ENCODE data around the gene XAGE3. TPM values are rescaled to one million over a fixed set of nuclear protein-coding genes. Genes with fewer than 3 reads are reported as not detected.
"Not testable (repeated sequence)": the region's sequence is repeated elsewhere in the genome, so short reads cannot be mapped to it uniquely, and the experiment has no call there.

The XAGE3 gene
- total RNA-seq (ENCODE audit: unreplicated experiment) = not detected
- long read RNA-seq = 0 reads

- no peak within 1 kb of the TSS for H3K27ac Mint-ChIP-seq (ENCODE audit: unreplicated experiment)
- H3K4me1 Mint-ChIP-seq (ENCODE audit: unreplicated experiment) = no peaks in the 10 kb centered on the region
- no peak for TF ChIP-seq CTCF (IDR thresholded peaks at IDR 0.05; ENCODE audit: unreplicated experiment)
- no peak for DNase-seq (ENCODE audit: low spot score)
- no peak within 1 kb of the TSS for H3K4me3 Mint-ChIP-seq (ENCODE audit: unreplicated experiment)
- no peaks in the 10 kb centered on the region for H3K9me3 Mint-ChIP-seq (ENCODE audit: unreplicated experiment)
- H3K36me3 Mint-ChIP-seq (ENCODE audit: low read depth, unreplicated experiment) = no peaks in the 10 kb centered on the region
- peaks cover 2% of the 10 kb centered on the region for H3K27me3 Mint-ChIP-seq (ENCODE audit: unreplicated experiment)
These were observed at the start of gene XAGE3 for GRCh38 chrX:52867610-52868348. XAGE3 (minus strand) TSS chrX:52868083; CDS start chrX:52867133, 950 bp downstream.

- not testable (repeated sequence) for DNase-seq (ENCODE audit: low spot score); H3K36me3 Mint-ChIP-seq (ENCODE audit: low read depth, unreplicated experiment); H3K9me3 Mint-ChIP-seq (ENCODE audit: unreplicated experiment)
These were observed 46.8 kb upstream of the XAGE3 start for GRCh38 chrX:52914704-52915103.

GRCh38 chrX:52913681-52914080 lies 45.8 kb upstream of the XAGE3 start:
- not testable (repeated sequence) for H3K27me3 Mint-ChIP-seq (ENCODE audit: unreplicated experiment); H3K4me3 Mint-ChIP-seq (ENCODE audit: unreplicated experiment); H3K36me3 Mint-ChIP-seq (ENCODE audit: low read depth, unreplicated experiment); H3K27ac Mint-ChIP-seq (ENCODE audit: unreplicated experiment); DNase-seq (ENCODE audit: low spot score); H3K9me3 Mint-ChIP-seq (ENCODE audit: unreplicated experiment); H3K4me1 Mint-ChIP-seq (ENCODE audit: unreplicated experiment)

More at GRCh38 chrX:52914704-52915103, 46.8 kb upstream of the XAGE3 start:
- H3K4me1 Mint-ChIP-seq (ENCODE audit: unreplicated experiment); H3K27me3 Mint-ChIP-seq (ENCODE audit: unreplicated experiment); H3K27ac Mint-ChIP-seq (ENCODE audit: unreplicated experiment); H3K4me3 Mint-ChIP-seq (ENCODE audit: unreplicated experiment): not testable (repeated sequence)

- H3K9me3 Mint-ChIP-seq (ENCODE audit: unreplicated experiment); H3K4me3 Mint-ChIP-seq (ENCODE audit: unreplicated experiment); H3K4me1 Mint-ChIP-seq (ENCODE audit: unreplicated experiment); DNase-seq (ENCODE audit: low spot score); H3K27me3 Mint-ChIP-seq (ENCODE audit: unreplicated experiment); H3K27ac Mint-ChIP-seq (ENCODE audit: unreplicated experiment); H3K36me3 Mint-ChIP-seq (ENCODE audit: low read depth, unreplicated experiment): not testable (repeated sequence)
These were observed 41.6 kb upstream of the XAGE3 start for GRCh38 chrX:52909313-52909969.

- DNase-seq (ENCODE audit: low spot score); H3K27ac Mint-ChIP-seq (ENCODE audit: unreplicated experiment); H3K36me3 Mint-ChIP-seq (ENCODE audit: low read depth, unreplicated experiment): not testable (repeated sequence)
These were observed 40.0 kb upstream of the XAGE3 start for GRCh38 chrX:52907900-52908299.

GRCh38 chrX:52907137-52907536 lies 39.3 kb upstream of the XAGE3 start:
- not testable (repeated sequence) for H3K27ac Mint-ChIP-seq (ENCODE audit: unreplicated experiment); H3K27me3 Mint-ChIP-seq (ENCODE audit: unreplicated experiment); H3K9me3 Mint-ChIP-seq (ENCODE audit: unreplicated experiment); H3K4me1 Mint-ChIP-seq (ENCODE audit: unreplicated experiment); H3K4me3 Mint-ChIP-seq (ENCODE audit: unreplicated experiment); H3K36me3 Mint-ChIP-seq (ENCODE audit: low read depth, unreplicated experiment); DNase-seq (ENCODE audit: low spot score)

More at GRCh38 chrX:52907900-52908299, 40.0 kb upstream of the XAGE3 start:
- not testable (repeated sequence) for H3K9me3 Mint-ChIP-seq (ENCODE audit: unreplicated experiment); H3K27me3 Mint-ChIP-seq (ENCODE audit: unreplicated experiment); H3K4me1 Mint-ChIP-seq (ENCODE audit: unreplicated experiment); H3K4me3 Mint-ChIP-seq (ENCODE audit: unreplicated experiment)

- DNase-seq (ENCODE audit: low spot score); H3K4me1 Mint-ChIP-seq (ENCODE audit: unreplicated experiment); H3K27me3 Mint-ChIP-seq (ENCODE audit: unreplicated experiment); H3K36me3 Mint-ChIP-seq (ENCODE audit: low read depth, unreplicated experiment); H3K9me3 Mint-ChIP-seq (ENCODE audit: unreplicated experiment); H3K4me3 Mint-ChIP-seq (ENCODE audit: unreplicated experiment); H3K27ac Mint-ChIP-seq (ENCODE audit: unreplicated experiment): not testable (repeated sequence)
These were observed 38.2 kb upstream of the XAGE3 start for GRCh38 chrX:52906072-52906471.

GRCh38 chrX:52905531-52905930 lies 37.6 kb upstream of the XAGE3 start:
- not testable (repeated sequence) for H3K27me3 Mint-ChIP-seq (ENCODE audit: unreplicated experiment); H3K4me3 Mint-ChIP-seq (ENCODE audit: unreplicated experiment); H3K9me3 Mint-ChIP-seq (ENCODE audit: unreplicated experiment); H3K36me3 Mint-ChIP-seq (ENCODE audit: low read depth, unreplicated experiment); H3K27ac Mint-ChIP-seq (ENCODE audit: unreplicated experiment); H3K4me1 Mint-ChIP-seq (ENCODE audit: unreplicated experiment); DNase-seq (ENCODE audit: low spot score)

GRCh38 chrX:52896855-52897709 lies 29.2 kb upstream of the XAGE3 start, which contains the start of gene FAM156B:
FAM156B (plus strand) TSS chrX:52897330; CDS start chrX:52907226, 9,896 bp downstream.
- H3K36me3 Mint-ChIP-seq (ENCODE audit: low read depth, unreplicated experiment); H3K4me1 Mint-ChIP-seq (ENCODE audit: unreplicated experiment); H3K27me3 Mint-ChIP-seq (ENCODE audit: unreplicated experiment); H3K4me3 Mint-ChIP-seq (ENCODE audit: unreplicated experiment); H3K9me3 Mint-ChIP-seq (ENCODE audit: unreplicated experiment); H3K27ac Mint-ChIP-seq (ENCODE audit: unreplicated experiment); DNase-seq (ENCODE audit: low spot score): not testable (repeated sequence)

GRCh38 chrX:52896438-52896837 lies 28.6 kb upstream of the XAGE3 start:
- DNase-seq (ENCODE audit: low spot score); H3K36me3 Mint-ChIP-seq (ENCODE audit: low read depth, unreplicated experiment); H3K27me3 Mint-ChIP-seq (ENCODE audit: unreplicated experiment); H3K4me1 Mint-ChIP-seq (ENCODE audit: unreplicated experiment); H3K27ac Mint-ChIP-seq (ENCODE audit: unreplicated experiment); H3K9me3 Mint-ChIP-seq (ENCODE audit: unreplicated experiment); H3K4me3 Mint-ChIP-seq (ENCODE audit: unreplicated experiment): not testable (repeated sequence)

Measured in endothelial cell (in vitro differentiated cells).